Mammary epithelial cell (primary cell): Measurements from ENCODE around the gene CLCNKA.

ENCODE experiments used
- CTCF ChIP-seq, 2 donors: IDR thresholded peaks in 1 of 2; conservative IDR thresholded peaks in 1 of 2; 2 replicates each; pipeline ENCODE4 v1.5.1; 2011 to 2012; ENCODE audit warnings: inconsistent platforms in 2 of 2, low read length in 2 of 2, mild to moderate bottlenecking in 2 of 2, control low read depth in 1 of 2, low read depth in 1 of 2; ENCODE audit not compliant: insufficient read depth in 1 of 2; ENCODE audit errors: extremely low read depth in 1 of 2
- EZH2 ChIP-seq: IDR thresholded peaks from 2 replicates; pipeline ENCODE4 v1.6.1; 2012; ENCODE audit warnings: low read length, inconsistent platforms, borderline replicate concordance

- no peak for TF ChIP-seq EZH2
- TF ChIP-seq CTCF (conservative IDR thresholded peaks at IDR 0.05 in 1 of 2, IDR thresholded peaks at IDR 0.05 in 1 of 2; ENCODE audit: extremely low read depth in 1 of 2, insufficient read depth in 1 of 2, low read depth in 1 of 2, low read length in 2 of 2) = no peak
Observed at GRCh38 chr1:15994081-15994480, 27.8 kb upstream of the CLCNKA start.
